Suprapubic skin (tissue), 4 donors: ENCODE data around the gene DTYMK.

ENCODE experiments used
- CTCF ChIP-seq, 2 donors: fragments of 200-600 bp in 1 of 2; fragments of 450-650 bp in 1 of 2; sonication (generic) in 1 of 2; IDR thresholded peaks; one replicate each; pipeline ENCODE4 v1.5.1; 2016 to 2019; ENCODE audit warnings: antibody characterized with exemption in 2 of 2, mild to moderate bottlenecking in 1 of 2, moderate library complexity in 1 of 2
- EP300 ChIP-seq: sonication (generic); formaldehyde crosslinking; IDR thresholded peaks from one replicate; pipeline ENCODE4 v1.6.1; 2017; ENCODE audit warnings: antibody characterized with exemption
- POLR2A ChIP-seq, 2 donors: fragments of 450-650 bp; IDR thresholded peaks; one replicate each; pipeline ENCODE4 v1.6.1; 2017; ENCODE audit warnings: antibody characterized with exemption in 2 of 2, mild to moderate bottlenecking in 2 of 2, moderate library complexity in 2 of 2
- POLR2AphosphoS5 ChIP-seq, 3 donors: sonication (generic); formaldehyde crosslinking; IDR thresholded peaks; one replicate each; pipeline ENCODE4 v1.6.1; 2017; ENCODE audit warnings: antibody characterized with exemption in 3 of 3

DNA sequence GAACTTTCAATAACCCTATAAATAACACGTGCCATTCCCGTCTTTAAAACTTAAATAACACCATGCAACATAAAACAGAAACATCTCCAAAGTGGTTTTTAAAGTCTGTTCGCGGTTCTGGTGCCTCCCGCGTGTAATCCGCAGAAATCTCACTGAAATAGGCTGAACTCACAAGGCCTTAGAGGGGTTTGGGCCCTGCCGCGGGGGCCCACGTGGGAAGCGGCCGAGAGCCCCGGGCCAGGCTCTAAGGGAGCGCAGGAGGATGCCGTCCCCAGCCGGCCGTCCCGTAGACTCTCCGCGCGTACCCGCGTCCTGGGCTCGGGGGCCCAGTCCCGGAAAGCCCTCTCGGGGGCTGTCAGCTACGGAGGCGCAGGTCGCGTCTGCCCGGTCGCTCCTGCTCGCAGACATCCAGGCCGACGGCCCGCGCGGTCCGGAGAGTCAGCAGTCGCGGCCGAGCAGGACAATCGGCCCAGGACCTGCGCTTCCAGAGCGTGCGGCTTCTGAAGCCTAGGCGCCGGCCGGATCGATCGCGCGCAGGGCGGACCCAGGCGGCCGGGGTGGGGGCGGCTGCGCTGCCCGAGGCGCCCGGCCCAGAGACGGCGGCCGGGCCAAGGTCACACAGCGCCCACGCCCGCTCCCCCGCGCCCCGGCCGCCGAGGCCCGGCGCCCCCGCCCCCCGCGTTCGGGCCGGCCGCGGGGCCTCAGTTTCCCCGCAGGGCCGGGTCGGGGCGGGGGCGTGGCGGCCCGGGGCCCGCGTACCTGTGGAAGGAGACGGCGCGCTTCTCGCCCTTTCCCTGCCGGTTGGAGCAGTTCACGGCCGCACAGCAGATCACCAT lies 50.2 kb downstream of the DTYMK start:
- TF ChIP-seq EP300 (no peak), POLR2AphosphoS5 (IDR thresholded peaks at IDR 0.05) (no peak), CTCF (IDR thresholded peaks at IDR 0.05) (no peak), POLR2A (IDR thresholded peaks at IDR 0.05) (no peak)
